Measurements from ENCODE around the gene DSP. TPM values are rescaled to one million over a fixed set of nuclear protein-coding genes. Genes with fewer than 3 reads are reported as not detected.

DSP gene
- polyA plus RNA-seq, 3 donors: 83.5 to 98.4 (median 94.7) TPM

- no peak for DNase-seq
Measured at GRCh38 chr6:7590918-7591302, 49.4 kb downstream of the DSP start.

GRCh38 chr6:7591770-7592169 lies 50.3 kb downstream of the DSP start:
- no peak for DNase-seq

GRCh38 chr6:7593229-7593628 lies 51.8 kb downstream of the DSP start:
- no peak for DNase-seq

- no peak for DNase-seq
Measured at GRCh38 chr6:7594579-7595125, 53.2 kb downstream of the DSP start.

GRCh38 chr6:7604003-7604402 lies 62.5 kb downstream of the DSP start:
- DNase-seq: no peak

- DNase-seq: no peak
Measured at GRCh38 chr6:7604506-7604905, 63.0 kb downstream of the DSP start.

- DNase-seq: peak; percentile 54
Measured at GRCh38 chr6:7615611-7616383, 74.3 kb downstream of the DSP start.

- DNase-seq: no peak
Measured at GRCh38 chr6:7617801-7618764, 76.6 kb downstream of the DSP start.

GRCh38 chr6:7621761-7622160 lies 80.3 kb downstream of the DSP start:
- no peak for DNase-seq

- no peak for DNase-seq
Measured at GRCh38 chr6:7624796-7625710, 83.6 kb downstream of the DSP start.

- DNase-seq: no peak
Measured at GRCh38 chr6:7628479-7628878, 87.0 kb downstream of the DSP start.

GRCh38 chr6:7628909-7629308 lies 87.4 kb downstream of the DSP start:
- DNase-seq: no peak

- DNase-seq: no peak
Measured at GRCh38 chr6:7629321-7629720, 87.8 kb downstream of the DSP start.

- no peak for DNase-seq
Measured at GRCh38 chr6:7630792-7631191, 89.3 kb downstream of the DSP start.

GRCh38 chr6:7631466-7631865 lies 90.0 kb downstream of the DSP start:
- no peak for DNase-seq

- DNase-seq: no peak
Measured at GRCh38 chr6:7632501-7633290, 91.2 kb downstream of the DSP start.

- no peak for DNase-seq
Measured at GRCh38 chr6:7633361-7633760, 91.9 kb downstream of the DSP start.

- no peak for DNase-seq
Measured at GRCh38 chr6:7636151-7636550, 94.7 kb downstream of the DSP start.

Data from renal pelvis (tissue), 4 donors.